ENCODE results near the gene STK10. TPM values are rescaled to one million over a fixed set of nuclear protein-coding genes. Genes with fewer than 3 reads are reported as not detected.

Gene STK10
- total and polyA plus RNA-seq, 2 experiments from 2014 or later, result 21.2 to 28.9 TPM

- Histone ChIP-seq H3K9me3 (ENCODE audit: low read depth) (no peaks in the 10 kb centered on the region), H3K4me2 (ENCODE audit: unreplicated experiment) (no peak overlapping the region), H3K4me1 (ENCODE audit: insufficient read depth) (no peaks in the 10 kb centered on the region), H3K27ac (no peak overlapping the region), H3K79me2 (ENCODE audit: insufficient read depth) (peaks cover 87% of the 10 kb centered on the region), H3F3A (ENCODE audit: insufficient read depth) (no peaks in the 10 kb centered on the region), H3K9me2 (ENCODE audit: insufficient read depth) (no peaks in the 10 kb centered on the region), H3K36me3 (ENCODE audit: low read depth) (peaks cover 8% of the 10 kb centered on the region), H2AFZ (no peak overlapping the region), H3K9ac (no peak overlapping the region), H3K27me3 (replicated peaks; ENCODE audit: insufficient read depth) (no peaks in the 10 kb centered on the region), H4K20me1 (ENCODE audit: insufficient read depth) (no peaks in the 10 kb centered on the region), H3K4me3 (no peak overlapping the region)
- WGBS, 2 experiments (ENCODE audit: low coverage in 1 of 2, low lambda C conversion rate in 2 of 2, missing lambda C conversion rate in 2 of 2), result 97 to 98% methylated on average over 2 of the region's 2 CpGs
- in situ Hi-C loops (cut with MboI), result no loop called here
- TF ChIP-seq EZH2 (IDR thresholded peaks at IDR 0.05; ENCODE audit: insufficient read depth, poor library complexity, severe bottlenecking) (no peak), EZH2phosphoT487 (IDR thresholded peaks at IDR 0.05; ENCODE audit: insufficient read depth, low read depth) (no peak)
- DNase-seq, result no peak
Observed at GRCh38 chr5:172219296-172219695, 31.3 kb upstream of the STK10 start.

- no peaks in the 10 kb centered on the region for H3K9me3 ChIP-seq (ENCODE audit: low read depth)
- no peak overlapping the region for H2AFZ ChIP-seq
- TF ChIP-seq EZH2 (IDR thresholded peaks at IDR 0.05; ENCODE audit: insufficient read depth, poor library complexity, severe bottlenecking) (no peak), EZH2phosphoT487 (IDR thresholded peaks at IDR 0.05; ENCODE audit: insufficient read depth, low read depth) (no peak)
- H3K79me2 ChIP-seq (ENCODE audit: insufficient read depth), result peaks cover 81% of the 10 kb centered on the region
- DNase-seq, result no peak
- H3F3A ChIP-seq (ENCODE audit: insufficient read depth), result no peaks in the 10 kb centered on the region
- in situ Hi-C loops (cut with MboI), result no loop called here
- no peak overlapping the region for H3K4me2 ChIP-seq (ENCODE audit: unreplicated experiment)
- 96 to 99% methylated on average over 3 of the region's 3 CpGs for WGBS, 2 experiments (ENCODE audit: low coverage in 1 of 2, low lambda C conversion rate in 2 of 2, missing lambda C conversion rate in 2 of 2)
- no peak overlapping the region for H3K27ac ChIP-seq
- no peaks in the 10 kb centered on the region for H3K4me1 ChIP-seq (ENCODE audit: insufficient read depth)
- no peaks in the 10 kb centered on the region for H4K20me1 ChIP-seq (ENCODE audit: insufficient read depth)
- H3K27me3 ChIP-seq (replicated peaks; ENCODE audit: insufficient read depth), result no peaks in the 10 kb centered on the region
- H3K36me3 ChIP-seq (ENCODE audit: low read depth), result peaks cover 16% of the 10 kb centered on the region
- no peaks in the 10 kb centered on the region for H3K9me2 ChIP-seq (ENCODE audit: insufficient read depth)
- H3K4me3 ChIP-seq, result no peak overlapping the region
- H3K9ac ChIP-seq, result no peak overlapping the region
Observed at GRCh38 chr5:172216345-172216744, 28.3 kb upstream of the STK10 start.

GRCh38 chr5:172213126-172213525 lies 25.1 kb upstream of the STK10 start:
- Histone ChIP-seq H3K4me2 (ENCODE audit: unreplicated experiment) (no peak overlapping the region), H3K27me3 (replicated peaks; ENCODE audit: insufficient read depth) (no peaks in the 10 kb centered on the region), H3K9me3 (ENCODE audit: low read depth) (no peaks in the 10 kb centered on the region), H3K36me3 (ENCODE audit: low read depth) (peaks cover 26% of the 10 kb centered on the region), H3K27ac (no peak overlapping the region), H4K20me1 (ENCODE audit: insufficient read depth) (no peaks in the 10 kb centered on the region), H3K9ac (no peak overlapping the region), H3K4me3 (no peak overlapping the region), H2AFZ (no peak overlapping the region), H3F3A (ENCODE audit: insufficient read depth) (no peaks in the 10 kb centered on the region), H3K4me1 (ENCODE audit: insufficient read depth) (no peaks in the 10 kb centered on the region), H3K9me2 (ENCODE audit: insufficient read depth) (no peaks in the 10 kb centered on the region), H3K79me2 (ENCODE audit: insufficient read depth) (peaks cover 56% of the 10 kb centered on the region)
- in situ Hi-C loops (cut with MboI), result no loop called here
- DNase-seq, result no peak
- 94 to 97% methylated on average over 4 of the region's 4 CpGs for WGBS, 2 experiments (ENCODE audit: low coverage in 1 of 2, low lambda C conversion rate in 2 of 2, missing lambda C conversion rate in 2 of 2)
- no peak for TF ChIP-seq EZH2 (IDR thresholded peaks at IDR 0.05; ENCODE audit: insufficient read depth, poor library complexity, severe bottlenecking)

GRCh38 chr5:172211676-172212075 lies 23.7 kb upstream of the STK10 start:
- no peaks in the 10 kb centered on the region for H3K4me1 ChIP-seq (ENCODE audit: insufficient read depth)
- no peaks in the 10 kb centered on the region for H3K27me3 ChIP-seq (replicated peaks; ENCODE audit: insufficient read depth)
- no peak overlapping the region for H3K4me3 ChIP-seq
- H3K27ac ChIP-seq, result no peak overlapping the region
- peaks cover 26% of the 10 kb centered on the region for H3K36me3 ChIP-seq (ENCODE audit: low read depth)
- H3K4me2 ChIP-seq (ENCODE audit: unreplicated experiment), result no peak overlapping the region
- H3K79me2 ChIP-seq (ENCODE audit: insufficient read depth), result peaks cover 47% of the 10 kb centered on the region
- WGBS, 2 experiments (ENCODE audit: low coverage in 1 of 2, low lambda C conversion rate in 2 of 2, missing lambda C conversion rate in 2 of 2), result 92 to 93% methylated on average over 8 of the region's 8 CpGs
- TF ChIP-seq EZH2 (IDR thresholded peaks at IDR 0.05; ENCODE audit: insufficient read depth, poor library complexity, severe bottlenecking) (no peak), EZH2phosphoT487 (IDR thresholded peaks at IDR 0.05; ENCODE audit: insufficient read depth, low read depth) (no peak)
- H2AFZ ChIP-seq, result no peak overlapping the region
- H4K20me1 ChIP-seq (ENCODE audit: insufficient read depth), result no peaks in the 10 kb centered on the region; the same call in 1 of the 2 replicates
- H3K9ac ChIP-seq, result no peak overlapping the region
- in situ Hi-C loops (cut with MboI), result no loop called here
- H3K9me3 ChIP-seq (ENCODE audit: low read depth), result no peaks in the 10 kb centered on the region
- no peak for DNase-seq
- no peaks in the 10 kb centered on the region for H3K9me2 ChIP-seq (ENCODE audit: insufficient read depth)
- no peaks in the 10 kb centered on the region for H3F3A ChIP-seq (ENCODE audit: insufficient read depth)

- no peaks in the 10 kb centered on the region for H3K9me3 ChIP-seq (ENCODE audit: low read depth)
- 100% methylated on average over 2 of the region's 2 CpGs for WGBS, 2 experiments (ENCODE audit: low coverage in 1 of 2, low lambda C conversion rate in 2 of 2, missing lambda C conversion rate in 2 of 2)
- peaks cover 32% of the 10 kb centered on the region for H3K79me2 ChIP-seq (ENCODE audit: insufficient read depth)
- H3F3A ChIP-seq (ENCODE audit: insufficient read depth), result no peaks in the 10 kb centered on the region
- no peaks in the 10 kb centered on the region; the same call in 1 of the 2 replicates for H4K20me1 ChIP-seq (ENCODE audit: insufficient read depth)
- H3K27me3 ChIP-seq (replicated peaks; ENCODE audit: insufficient read depth), result no peaks in the 10 kb centered on the region
- H3K9me2 ChIP-seq (ENCODE audit: insufficient read depth), result no peaks in the 10 kb centered on the region
- TF ChIP-seq EZH2phosphoT487 (IDR thresholded peaks at IDR 0.05; ENCODE audit: insufficient read depth, low read depth) (no peak), EZH2 (IDR thresholded peaks at IDR 0.05; ENCODE audit: insufficient read depth, poor library complexity, severe bottlenecking) (no peak)
- no peak overlapping the region for H3K4me2 ChIP-seq (ENCODE audit: unreplicated experiment)
- no peak overlapping the region for H3K27ac ChIP-seq
- no peak overlapping the region for H3K4me3 ChIP-seq
- H3K9ac ChIP-seq, result no peak overlapping the region
- H3K36me3 ChIP-seq (ENCODE audit: low read depth), result peaks cover 26% of the 10 kb centered on the region
- no peak for DNase-seq
- H3K4me1 ChIP-seq (ENCODE audit: insufficient read depth), result no peaks in the 10 kb centered on the region
- in situ Hi-C loops (cut with MboI), result no loop called here
- H2AFZ ChIP-seq, result no peak overlapping the region
Observed at GRCh38 chr5:172209714-172210113, 21.7 kb upstream of the STK10 start.
